ENCODE measurements around the gene PKP4.

Gene PKP4

DNA sequence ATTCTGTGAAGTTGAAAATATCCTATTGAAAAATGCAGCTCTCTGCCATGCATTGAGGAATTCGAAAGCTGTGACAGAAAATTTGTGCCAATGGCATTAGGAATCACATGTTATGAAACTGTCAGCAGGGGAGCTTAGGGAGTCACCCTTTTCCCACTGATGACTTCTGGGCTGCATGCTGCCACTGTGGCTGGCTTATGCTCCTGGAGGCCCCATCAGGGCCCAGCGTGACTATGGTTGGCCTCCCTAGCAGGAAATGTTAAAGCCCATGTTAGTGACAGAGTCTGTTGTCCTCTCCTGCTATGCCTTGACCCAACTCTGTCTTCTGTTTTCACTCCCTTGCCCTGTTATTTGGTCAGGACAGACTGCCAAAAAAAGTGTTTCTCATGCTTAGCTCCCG is 198.9 kb downstream of the PKP4 start:
- no peak for DNase-seq

- no peak for DNase-seq
These were observed 199.9 kb downstream of the PKP4 start for GRCh38 chr2:158656492-158657229.

DNA sequence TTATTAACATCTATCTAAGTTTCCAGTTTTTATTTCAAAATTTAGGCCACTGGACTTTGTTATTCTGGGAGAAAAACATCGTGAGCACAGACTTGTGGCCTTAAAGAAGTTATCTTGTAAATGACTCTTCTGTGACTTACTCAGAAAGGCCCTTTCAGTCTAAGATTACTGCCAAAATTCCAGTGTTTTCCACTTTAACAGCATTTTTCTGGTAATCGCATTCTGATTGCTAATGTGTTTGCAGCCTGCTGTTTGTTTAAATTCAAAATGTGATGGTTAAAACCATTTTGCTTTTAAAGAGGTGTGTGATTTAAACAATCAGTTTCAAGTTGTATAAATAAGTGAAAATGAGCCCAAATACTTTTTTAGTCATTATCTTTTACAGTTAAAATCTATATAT is 201.6 kb downstream of the PKP4 start:
- DNase-seq, result no peak

GRCh38 chr2:158659483-158659882 is 202.7 kb downstream of the PKP4 start:
- DNase-seq, result no peak

DNA sequence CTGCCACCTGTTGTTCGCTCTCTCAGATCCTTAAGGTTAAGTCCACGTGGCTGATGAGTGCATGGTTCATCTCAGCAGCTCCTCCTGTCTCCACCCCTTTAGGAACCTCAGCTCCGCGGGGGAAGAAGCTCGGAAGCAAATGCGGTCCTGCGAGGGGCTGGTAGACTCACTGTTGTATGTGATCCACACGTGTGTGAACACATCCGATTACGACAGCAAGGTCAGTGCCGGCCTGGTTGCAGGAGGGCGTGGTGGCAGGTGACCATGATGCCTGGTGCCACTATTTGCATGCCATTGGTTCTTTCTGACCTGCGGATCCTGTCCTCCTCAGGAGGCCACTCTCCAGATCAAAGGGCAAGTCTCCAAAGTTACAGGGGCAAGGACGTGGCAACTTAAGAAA is 204.5 kb downstream of the PKP4 start:
- no peak for DNase-seq

- DNase-seq, result no peak
These were observed 205.7 kb downstream of the PKP4 start for GRCh38 chr2:158662421-158662820.

DNA sequence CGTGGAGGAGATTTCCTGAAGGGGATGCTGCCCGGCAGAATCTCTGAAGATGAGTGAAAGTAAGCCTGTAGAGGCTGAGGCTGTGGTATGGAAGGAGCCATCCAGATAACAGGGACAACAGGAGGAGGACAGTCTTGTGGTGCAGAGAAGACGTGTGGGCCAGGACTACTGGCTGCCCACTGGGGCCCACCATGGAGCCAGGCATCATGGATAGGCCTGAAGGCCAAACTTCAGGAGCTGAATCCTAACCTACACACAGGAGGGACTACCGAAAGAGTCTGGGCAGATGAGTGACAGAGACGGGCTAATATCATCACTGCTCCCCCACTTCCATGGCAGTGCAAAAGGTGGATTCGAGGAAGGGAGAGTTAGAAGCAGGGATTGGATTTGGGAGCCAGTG is 207.0 kb downstream of the PKP4 start:
- DNase-seq, result no peak

DNA sequence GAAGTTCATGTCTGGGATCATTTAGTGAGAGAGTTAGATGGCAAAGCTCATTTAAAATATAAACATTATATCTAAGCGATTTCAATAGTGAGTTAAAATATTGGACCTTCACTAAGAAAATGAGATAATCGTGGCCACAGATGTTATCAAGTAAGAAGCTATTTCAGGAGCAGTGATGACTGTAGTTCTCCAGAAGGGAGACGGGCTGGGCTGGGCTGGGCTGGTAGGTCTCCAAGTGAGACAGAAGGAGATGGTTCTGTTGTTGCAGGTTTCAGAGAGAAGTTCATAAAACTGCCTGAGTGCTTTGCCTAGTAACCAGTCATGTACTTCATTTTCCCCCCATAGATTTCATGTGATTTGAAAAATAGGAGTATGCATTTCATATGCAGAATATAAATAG is 208.2 kb downstream of the PKP4 start:
- DNase-seq, result no peak

- no peak for DNase-seq
These were observed 209.0 kb downstream of the PKP4 start for GRCh38 chr2:158665536-158666302.

DNA sequence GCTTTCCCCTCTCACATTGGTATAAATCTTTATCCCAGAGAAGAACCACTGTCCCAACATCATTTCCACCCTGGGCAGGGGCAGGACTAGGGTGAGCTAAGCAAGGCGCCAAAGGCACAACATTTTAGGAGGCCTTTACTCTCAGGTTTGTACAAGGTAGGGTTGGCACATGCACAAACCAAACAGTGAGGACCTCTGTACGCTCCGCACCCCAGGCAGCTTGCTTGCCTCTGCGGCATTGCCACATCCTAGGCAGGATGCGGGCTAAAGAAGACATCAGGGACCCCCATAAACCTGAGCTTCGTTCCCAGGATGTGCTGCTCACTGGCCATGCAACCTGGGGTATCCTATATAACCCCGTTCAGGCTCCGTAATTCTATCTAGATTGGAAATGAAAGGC is 210.2 kb downstream of the PKP4 start:
- DNase-seq, result no peak

DNA sequence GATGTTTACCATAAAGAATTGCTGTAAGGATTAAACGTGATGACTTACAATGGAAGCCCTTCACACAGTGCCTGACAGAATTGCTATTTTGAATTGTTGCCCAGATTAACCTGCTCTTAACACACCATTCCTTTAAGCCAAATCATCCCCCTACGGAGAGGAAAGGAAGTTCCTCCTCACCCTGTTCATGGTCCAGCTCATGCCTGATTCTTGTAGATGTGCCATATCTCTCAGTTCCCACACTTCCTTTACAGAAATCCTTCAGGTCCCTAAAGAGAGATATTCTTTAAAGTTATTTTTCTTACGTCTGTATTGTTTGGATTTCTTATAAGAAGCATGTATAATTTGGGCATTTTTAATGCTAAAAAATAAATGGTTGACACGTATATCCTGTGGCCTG is 210.8 kb downstream of the PKP4 start:
- DNase-seq, result no peak

DNA sequence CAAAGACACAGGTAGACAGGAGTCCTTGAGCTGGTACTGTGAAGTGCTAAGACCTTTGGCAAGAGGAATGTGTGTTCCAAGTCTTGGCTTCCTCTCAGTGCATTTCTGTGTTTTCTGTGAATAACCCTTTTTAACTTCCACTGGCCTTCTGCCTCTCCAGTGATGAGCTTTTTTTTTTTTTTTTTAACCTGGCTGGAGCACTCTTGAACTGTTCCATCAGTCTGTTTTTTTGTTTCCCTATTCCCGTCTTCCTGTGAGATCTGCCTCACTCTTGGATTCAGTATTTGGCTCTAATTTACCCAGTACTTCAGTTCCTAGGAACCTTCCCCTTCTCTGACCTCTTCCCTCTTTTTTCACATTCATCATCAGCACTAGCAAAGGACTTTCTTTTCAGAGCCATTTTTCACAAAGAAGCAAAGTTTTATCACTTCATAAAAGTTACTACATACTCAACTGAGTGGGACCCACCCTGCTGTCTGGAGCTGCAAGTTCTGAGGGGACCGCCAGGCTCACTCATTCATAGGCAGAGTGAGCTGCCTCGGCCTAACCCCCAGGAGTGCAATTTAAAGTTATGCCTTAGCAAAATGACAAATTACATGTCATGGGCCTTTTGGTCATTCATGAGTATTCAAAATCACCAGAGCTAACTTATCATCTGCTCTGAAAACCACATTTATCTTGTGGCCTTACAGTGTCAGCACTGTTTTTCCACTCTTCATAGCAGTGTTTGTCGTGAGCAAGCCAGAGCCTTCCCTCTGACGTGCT is 211.4 kb downstream of the PKP4 start:
- DNase-seq, result no peak

- DNase-seq, result no peak
These were observed 213.5 kb downstream of the PKP4 start for GRCh38 chr2:158670292-158670691.

DNA sequence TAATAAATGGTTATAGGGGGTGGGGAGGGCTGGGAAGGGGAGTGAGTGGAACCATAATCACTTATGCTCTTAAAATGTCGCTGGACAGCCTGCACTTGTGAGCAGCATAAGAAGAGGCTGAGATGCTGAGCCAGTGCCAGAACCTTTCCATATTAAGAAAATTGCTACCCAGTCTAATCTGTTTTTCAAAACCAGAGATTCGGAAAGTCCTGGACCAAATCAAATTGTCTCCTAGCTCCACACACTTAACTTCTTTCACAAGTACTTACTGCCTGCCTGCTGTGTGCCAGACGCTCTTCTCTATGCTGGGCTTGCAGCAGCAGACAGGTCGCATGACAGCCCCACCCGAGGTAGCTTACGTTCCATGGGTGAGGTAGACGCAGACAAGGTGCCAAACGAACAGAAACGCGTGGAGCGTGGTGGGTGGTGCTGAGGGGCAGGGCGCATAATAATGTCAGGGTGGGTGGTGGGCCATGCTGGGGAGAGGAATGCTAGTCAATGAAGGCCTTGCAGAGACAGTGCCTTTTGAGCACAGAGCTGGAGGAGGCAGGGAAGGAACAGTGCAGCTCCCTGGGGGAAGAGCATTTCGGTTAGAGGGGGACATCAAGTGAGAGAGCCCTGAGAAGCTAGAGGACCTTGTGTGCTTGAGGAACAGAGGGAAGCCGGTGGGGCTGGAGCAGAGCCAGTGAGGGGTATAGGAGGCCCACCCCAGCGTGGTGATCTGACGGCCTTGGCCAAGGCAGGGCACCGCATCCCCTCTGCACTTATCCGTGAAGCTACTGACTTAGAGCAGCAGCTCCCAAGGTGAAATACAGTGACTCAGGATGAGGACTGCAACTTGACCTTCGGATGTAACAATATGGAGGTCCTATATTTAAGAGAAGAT is 214.9 kb downstream of the PKP4 start:
- no peak for DNase-seq

GRCh38 chr2:158676295-158676694 is 219.5 kb downstream of the PKP4 start:
- DNase-seq, result no peak

- no peak for DNase-seq
These were observed 219.9 kb downstream of the PKP4 start for GRCh38 chr2:158676696-158677095.

GRCh38 chr2:158677542-158677941 is 220.8 kb downstream of the PKP4 start:
- DNase-seq, result no peak

- DNase-seq, result no peak
These were observed 225.1 kb downstream of the PKP4 start for GRCh38 chr2:158681816-158682215.

GRCh38 chr2:158685646-158686045 is 228.9 kb downstream of the PKP4 start:
- no peak for DNase-seq

DNA sequence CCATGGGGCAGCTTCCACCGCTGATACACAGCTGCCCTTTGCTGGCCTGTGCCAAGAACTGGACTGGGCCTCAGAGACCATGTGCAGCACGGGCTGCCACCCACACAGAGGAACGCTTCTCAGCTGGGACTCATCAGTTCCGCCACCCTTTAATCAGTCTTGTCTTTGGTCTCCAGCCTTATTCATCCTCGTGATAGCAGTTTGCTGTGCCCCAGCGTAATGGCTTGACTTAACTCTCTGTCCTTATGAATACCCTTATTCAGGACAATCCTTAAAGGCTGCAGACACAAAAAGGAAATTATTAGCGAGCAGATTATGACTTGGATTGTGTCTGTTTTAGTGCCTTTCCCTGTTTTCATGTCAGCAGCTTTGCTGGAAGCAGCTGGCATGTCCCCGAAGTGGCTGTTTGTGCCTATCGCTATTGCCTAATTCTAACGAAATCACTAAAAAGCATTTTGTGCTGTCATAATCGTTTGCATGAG is 229.5 kb downstream of the PKP4 start:
- no peak for DNase-seq

DNA sequence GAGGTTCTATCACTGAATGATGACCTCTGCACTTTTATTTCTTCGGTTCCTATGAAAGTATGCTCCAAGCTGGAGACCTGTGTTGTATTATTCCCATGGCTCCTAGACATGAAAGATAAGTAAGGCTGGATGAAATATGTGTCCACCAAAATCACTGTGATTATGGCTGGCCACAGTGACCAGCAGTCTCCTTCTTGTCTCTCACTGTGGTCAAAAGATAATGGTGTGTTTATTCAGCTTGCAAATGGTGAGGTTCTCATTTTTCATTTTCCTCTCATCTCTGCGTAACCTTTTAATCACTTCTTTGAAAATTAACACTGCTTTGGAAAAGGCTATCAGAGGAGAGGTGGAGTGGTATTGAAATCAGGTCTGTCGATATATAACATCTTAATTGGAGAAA is 230.6 kb downstream of the PKP4 start:
- DNase-seq, result no peak

DNA sequence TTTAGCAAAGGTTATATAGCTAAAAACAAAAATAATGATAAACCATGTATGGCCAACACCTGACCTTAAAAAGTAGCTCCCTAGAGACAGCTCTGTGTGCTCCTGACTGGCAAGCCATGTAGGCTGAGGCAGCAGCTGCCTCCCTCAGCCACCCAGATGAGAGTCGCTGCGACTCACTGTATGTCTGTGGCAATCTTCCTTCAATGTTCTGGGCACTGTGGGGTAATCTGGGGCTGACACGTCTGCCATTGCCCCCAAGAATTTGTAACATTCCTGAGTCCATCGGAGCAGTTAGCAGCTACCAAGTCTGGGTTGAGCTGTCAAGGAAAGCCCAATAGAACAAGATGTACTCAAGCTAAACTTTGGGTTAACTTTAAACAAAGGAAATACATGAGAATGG is 232.0 kb downstream of the PKP4 start:
- DNase-seq, result no peak

GRCh38 chr2:158689391-158689790 is 232.6 kb downstream of the PKP4 start:
- DNase-seq, result no peak
